GM13976 (cell line): Measurements from ENCODE around the gene PPARA.

ENCODE experiments used
- DNase-seq: peaks from one replicate; pipeline ENCODE4 v3.0.0; 2012; ENCODE audit warnings: low spot score
- CTCF ChIP-seq: IDR thresholded peaks from 2 replicates; pipeline ENCODE4 v1.5.1; 2012; ENCODE audit warnings: borderline replicate concordance, mild to moderate bottlenecking; ENCODE audit not compliant: insufficient read depth; ENCODE audit errors: extremely low read depth, missing control alignments, control extremely low read depth
- in situ Hi-C: fragments of 300-500 bp; cut with MboI; formaldehyde crosslinking; loops from one replicate; pipeline ENCODE4 v1.12.0; 2022; ENCODE audit warnings: low sequenced_read_pairs, mixed read lengths, inconsistent platforms; ENCODE audit not compliant: unreplicated experiment

The PPARA gene

GRCh38 chr22:46278656-46279645 is 128.6 kb downstream of the PPARA start:
- no peak for TF ChIP-seq CTCF
- DNase-seq: no peak
- in situ Hi-C loops: no loop called here

GRCh38 chr22:46280063-46280817 is 129.9 kb downstream of the PPARA start:
- in situ Hi-C loops: no loop called here
- no peak for TF ChIP-seq CTCF
- DNase-seq: no peak

GRCh38 chr22:46280999-46281623 is 130.8 kb downstream of the PPARA start:
- in situ Hi-C loops: no loop called here
- no peak for TF ChIP-seq CTCF
- DNase-seq: peak; percentile 62

- in situ Hi-C loops: no loop called here
- DNase-seq: no peak
- no peak for TF ChIP-seq CTCF
These were observed 131.7 kb downstream of the PPARA start for GRCh38 chr22:46281866-46282678.

GRCh38 chr22:46286006-46286405 is 135.7 kb downstream of the PPARA start:
- TF ChIP-seq CTCF: no peak
- DNase-seq: no peak
- in situ Hi-C loops: no loop called here
